Suprapubic skin (tissue), 4 donors: ENCODE results near the gene INHBB. TPM values are rescaled to one million over a fixed set of nuclear protein-coding genes. Genes with fewer than 3 reads are reported as not detected.

Experiments used
- DNase-seq, 2 donors: peaks; one replicate each; pipeline ENCODE4 v3.0.0-alpha.2; 2019; ENCODE audit warnings: low spot score in 2 of 2
- H3K27ac ChIP-seq: fragments of 200-600 bp; sonication (generic); one replicate; pipeline ENCODE4 v1.5.1; 2019
- H3K27me3 ChIP-seq: fragments of 200-600 bp; sonication (generic); one replicate; pipeline ENCODE4 v1.5.1; 2019
- H3K36me3 ChIP-seq: fragments of 200-600 bp; sonication (generic); one replicate; pipeline ENCODE4 v1.5.1; 2019
- H3K4me1 ChIP-seq: fragments of 200-600 bp; sonication (generic); one replicate; pipeline ENCODE4 v1.5.1; 2019
- H3K4me3 ChIP-seq: fragments of 200-600 bp; sonication (generic); one replicate; pipeline ENCODE4 v1.5.1; 2019; ENCODE audit warnings: mild to moderate bottlenecking
- H3K9me3 ChIP-seq: fragments of 200-600 bp; sonication (generic); one replicate; pipeline ENCODE4 v1.5.1; 2019
- CTCF ChIP-seq, 2 donors: fragments of 200-600 bp in 1 of 2; fragments of 450-650 bp in 1 of 2; sonication (generic) in 1 of 2; IDR thresholded peaks; one replicate each; pipeline ENCODE4 v1.5.1; 2016 to 2019; ENCODE audit warnings: antibody characterized with exemption in 2 of 2, mild to moderate bottlenecking in 1 of 2, moderate library complexity in 1 of 2
- EP300 ChIP-seq: sonication (generic); formaldehyde crosslinking; IDR thresholded peaks from one replicate; pipeline ENCODE4 v1.6.1; 2017; ENCODE audit warnings: antibody characterized with exemption
- POLR2A ChIP-seq, 2 donors: fragments of 450-650 bp; IDR thresholded peaks; one replicate each; pipeline ENCODE4 v1.6.1; 2017; ENCODE audit warnings: antibody characterized with exemption in 2 of 2, mild to moderate bottlenecking in 2 of 2, moderate library complexity in 2 of 2
- POLR2AphosphoS5 ChIP-seq, 3 donors: sonication (generic); formaldehyde crosslinking; IDR thresholded peaks; one replicate each; pipeline ENCODE4 v1.6.1; 2017; ENCODE audit warnings: antibody characterized with exemption in 3 of 3
- WGBS: methylation state at CpG from one replicate; pipeline ENCODE4 v1.1.5; 2018; 5-methylcytosine and 5-hydroxymethylcytosine counted together
- total RNA-seq, 4 donors: library from RNA; depleted of rRNA; stranded (reverse); fragments of >200 nt; gene quantifications; one replicate each; pipeline ENCODE4 v1.1.0, GENCODE V29; 2016

The INHBB gene
- total RNA-seq, 4 donors from 2014 or later, result 12.1 to 26.1 (median 18.2) TPM

GRCh38 chr2:120354935-120355779 is 9.2 kb downstream of the INHBB start:
- no peak overlapping the region for H3K27ac ChIP-seq
- 82% methylated on average over 12 of the region's 15 CpGs for WGBS
- H3K4me3 ChIP-seq, result no peak overlapping the region
- no peaks in the 10 kb centered on the region for H3K4me1 ChIP-seq
- H3K9me3 ChIP-seq, result no peaks in the 10 kb centered on the region
- peaks cover 9% of the 10 kb centered on the region for H3K36me3 ChIP-seq
- DNase-seq, result no peak
- TF ChIP-seq POLR2A (IDR thresholded peaks at IDR 0.05) (no peak), POLR2AphosphoS5 (IDR thresholded peaks at IDR 0.05) (no peak), CTCF (IDR thresholded peaks at IDR 0.05) (no peak), EP300 (no peak)
- H3K27me3 ChIP-seq, result peaks cover 7% of the 10 kb centered on the region

GRCh38 chr2:120355780-120356266 is 9.9 kb downstream of the INHBB start:
- Histone ChIP-seq H3K9me3 (no peaks in the 10 kb centered on the region), H3K27me3 (peaks cover 7% of the 10 kb centered on the region), H3K27ac (no peak overlapping the region), H3K36me3 (peaks cover 2% of the 10 kb centered on the region), H3K4me3 (no peak overlapping the region), H3K4me1 (no peaks in the 10 kb centered on the region)
- 93% methylated on average over 3 of the region's 6 CpGs for WGBS
- DNase-seq, result no peak
- TF ChIP-seq CTCF (IDR thresholded peaks at IDR 0.05), result no peak
- no peak for TF ChIP-seq EP300
- TF ChIP-seq POLR2AphosphoS5 (IDR thresholded peaks at IDR 0.05), result no peak
- TF ChIP-seq POLR2A (IDR thresholded peaks at IDR 0.05), result no peak

GRCh38 chr2:120357768-120358167 is 11.8 kb downstream of the INHBB start:
- Histone ChIP-seq H3K4me1 (no peaks in the 10 kb centered on the region), H3K4me3 (no peak overlapping the region), H3K27ac (no peak overlapping the region), H3K36me3 (no peaks in the 10 kb centered on the region), H3K27me3 (peaks cover 7% of the 10 kb centered on the region), H3K9me3 (no peaks in the 10 kb centered on the region)
- no peak for DNase-seq
- WGBS, result 79% methylated on average over 6 of the region's 6 CpGs
- TF ChIP-seq EP300 (no peak), POLR2AphosphoS5 (IDR thresholded peaks at IDR 0.05) (no peak), POLR2A (IDR thresholded peaks at IDR 0.05) (no peak), CTCF (IDR thresholded peaks at IDR 0.05) (no peak)

GRCh38 chr2:120358734-120359465 is 13.0 kb downstream of the INHBB start:
- no peaks in the 10 kb centered on the region for H3K36me3 ChIP-seq
- H3K27ac ChIP-seq, result no peak overlapping the region
- H3K4me3 ChIP-seq, result no peak overlapping the region
- WGBS, result 54% methylated on average over 26 of the region's 28 CpGs
- no peaks in the 10 kb centered on the region for H3K9me3 ChIP-seq
- peaks cover 7% of the 10 kb centered on the region for H3K27me3 ChIP-seq
- no peak for TF ChIP-seq EP300
- TF ChIP-seq POLR2AphosphoS5 (IDR thresholded peaks at IDR 0.05), result no peak
- no peak for TF ChIP-seq CTCF (IDR thresholded peaks at IDR 0.05)
- no peak for TF ChIP-seq POLR2A (IDR thresholded peaks at IDR 0.05)
- DNase-seq, result no peak
- no peaks in the 10 kb centered on the region for H3K4me1 ChIP-seq

- 81% methylated on average over 5 of the region's 5 CpGs for WGBS
- no peaks in the 10 kb centered on the region for H3K9me3 ChIP-seq
- peaks cover 7% of the 10 kb centered on the region for H3K27me3 ChIP-seq
- H3K36me3 ChIP-seq, result no peaks in the 10 kb centered on the region
- no peaks in the 10 kb centered on the region for H3K4me1 ChIP-seq
- no peak overlapping the region for H3K27ac ChIP-seq
- no peak for DNase-seq
- no peak for TF ChIP-seq EP300
- TF ChIP-seq POLR2AphosphoS5 (IDR thresholded peaks at IDR 0.05), result no peak
- no peak overlapping the region for H3K4me3 ChIP-seq
Measured at GRCh38 chr2:120360307-120360855, 14.4 kb downstream of the INHBB start.
